ENCODE results near the gene MAP2K5. TPM values are rescaled to one million over a fixed set of nuclear protein-coding genes. Genes with fewer than 3 reads are reported as not detected.

The MAP2K5 gene
- total and polyA plus RNA-seq, 7 donors: 11.3 to 19.4 (median 14.3) TPM

DNA sequence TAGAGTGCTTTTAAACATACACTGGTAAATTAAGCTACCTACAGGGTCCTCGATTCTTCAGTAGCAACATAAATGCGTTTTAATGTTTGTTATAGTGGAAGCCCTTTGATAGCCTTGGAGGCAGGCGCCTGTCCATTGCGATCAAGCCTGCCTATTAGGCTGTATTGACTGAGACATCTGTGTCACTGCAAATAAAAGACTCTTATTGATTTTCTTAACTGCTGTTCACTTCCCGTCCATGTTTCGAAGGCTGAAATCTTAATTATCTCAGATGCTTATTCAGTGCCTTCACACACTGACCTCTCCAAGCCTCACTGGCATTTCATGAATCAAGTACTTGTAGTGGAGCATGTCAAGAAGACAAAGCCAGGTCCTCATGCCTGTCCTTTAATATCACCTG, 51.1 kb downstream of the MAP2K5 start:
- H3K27ac ChIP-seq: no peak overlapping the region

DNA sequence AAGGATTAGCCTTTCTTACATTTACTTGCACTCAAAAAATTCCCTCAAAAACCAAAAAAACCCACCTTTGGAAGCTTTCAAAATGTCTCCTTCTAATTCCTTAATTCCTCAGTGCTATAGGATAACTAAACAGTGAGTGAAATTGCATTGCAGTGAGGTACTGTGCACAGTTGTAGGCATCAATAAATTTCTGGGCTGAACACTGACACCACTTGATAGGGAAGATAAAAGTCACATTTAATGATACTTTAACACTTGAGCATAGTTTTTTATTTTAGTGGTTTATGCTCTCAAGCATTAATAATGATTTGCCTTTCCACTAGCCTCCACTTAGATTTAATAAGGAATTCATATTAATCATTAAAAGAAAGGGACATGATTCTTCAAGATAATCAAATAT, 52.3 kb downstream of the MAP2K5 start:
- TF ChIP-seq POLR2A (IDR thresholded peaks at IDR 0.05): no peak
- no peak for TF ChIP-seq CTCF (IDR thresholded peaks at IDR 0.05)
- TF ChIP-seq EP300 (IDR thresholded peaks at IDR 0.05): no peak
- no peak for TF ChIP-seq POLR2AphosphoS5 (IDR thresholded peaks at IDR 0.05)
- H3K27ac ChIP-seq: no peak overlapping the region
- peaks cover 0 to 42% (median 4%) of the 10 kb centered on the region in 4 donors for H3K36me3 ChIP-seq
- no peaks in the 10 kb centered on the region for H3K4me1 ChIP-seq
- no peaks in the 10 kb centered on the region for H3K9me3 ChIP-seq
- H3K4me3 ChIP-seq: no peak overlapping the region
- no peak for DNase-seq
- no peaks in the 10 kb centered on the region for H3K27me3 ChIP-seq
- intact Hi-C loops (cut with DNase I): no loop called here

More for the DNA sequence above, 51.1 kb downstream of the MAP2K5 start:
- Histone ChIP-seq H3K4me3 (no peak overlapping the region), H3K27me3 (no peaks in the 10 kb centered on the region), H3K36me3 (peaks cover 0 to 52% (median 4%) of the 10 kb centered on the region in 4 donors), H3K4me1 (no peaks in the 10 kb centered on the region), H3K9me3 (no peaks in the 10 kb centered on the region)
- intact Hi-C loops (cut with DNase I): no loop called here
- no peak for DNase-seq
- 94 to 95% methylated on average over 6 of the region's 6 CpGs for WGBS, 2 donors
- TF ChIP-seq CTCF (IDR thresholded peaks at IDR 0.05): no peak
- TF ChIP-seq POLR2AphosphoS5 (IDR thresholded peaks at IDR 0.05): no peak
- TF ChIP-seq EP300 (IDR thresholded peaks at IDR 0.05): no peak
- TF ChIP-seq POLR2A (IDR thresholded peaks at IDR 0.05): no peak

DNA sequence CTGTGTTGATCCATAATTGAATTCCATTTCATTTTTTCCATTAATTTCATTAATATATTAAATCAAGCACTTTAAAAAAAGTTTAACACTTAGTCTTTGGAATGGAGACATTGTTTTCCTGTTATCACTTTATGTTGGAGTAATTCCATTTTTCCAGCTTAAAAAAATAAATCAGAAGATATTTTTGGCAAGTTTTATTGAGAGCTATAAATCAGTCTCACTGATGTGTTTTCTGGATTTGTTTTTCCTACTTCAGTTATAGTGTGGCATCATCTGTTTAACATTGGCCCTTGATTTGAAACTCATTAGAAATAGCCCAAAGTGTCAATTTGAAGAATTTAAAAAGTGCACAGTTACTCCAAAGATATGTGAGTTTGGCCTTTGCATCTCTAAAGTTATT, 53.1 kb downstream of the MAP2K5 start:
- no peak overlapping the region for H3K27ac ChIP-seq
- no peak for DNase-seq
- no peaks in the 10 kb centered on the region for H3K4me1 ChIP-seq
- no peaks in the 10 kb centered on the region for H3K9me3 ChIP-seq
- H3K27me3 ChIP-seq: no peaks in the 10 kb centered on the region
- no peak overlapping the region for H3K4me3 ChIP-seq
- peaks cover 0 to 47% (median 4%) of the 10 kb centered on the region in 4 donors for H3K36me3 ChIP-seq
- TF ChIP-seq POLR2AphosphoS5 (IDR thresholded peaks at IDR 0.05) (no peak), EP300 (IDR thresholded peaks at IDR 0.05) (no peak), POLR2A (IDR thresholded peaks at IDR 0.05) (no peak), CTCF (IDR thresholded peaks at IDR 0.05) (no peak)
- intact Hi-C loops (cut with DNase I): no loop called here

GRCh38 chr15:67601073-67601472, 58.6 kb downstream of the MAP2K5 start:
- intact Hi-C loops (cut with DNase I): no loop called here
- Histone ChIP-seq H3K27ac (no peak overlapping the region), H3K27me3 (no peaks in the 10 kb centered on the region), H3K4me3 (no peak overlapping the region), H3K9me3 (no peaks in the 10 kb centered on the region), H3K4me1 (no peaks in the 10 kb centered on the region), H3K36me3 (peaks cover 0 to 33% (median 0%) of the 10 kb centered on the region in 4 donors)
- no peak for DNase-seq
- TF ChIP-seq POLR2AphosphoS5 (IDR thresholded peaks at IDR 0.05) (no peak), POLR2A (IDR thresholded peaks at IDR 0.05) (no peak), EP300 (IDR thresholded peaks at IDR 0.05) (no peak), CTCF (IDR thresholded peaks at IDR 0.05) (no peak)
- WGBS, 2 donors: 90 to 91% methylated on average over 2 of the region's 2 CpGs

DNA sequence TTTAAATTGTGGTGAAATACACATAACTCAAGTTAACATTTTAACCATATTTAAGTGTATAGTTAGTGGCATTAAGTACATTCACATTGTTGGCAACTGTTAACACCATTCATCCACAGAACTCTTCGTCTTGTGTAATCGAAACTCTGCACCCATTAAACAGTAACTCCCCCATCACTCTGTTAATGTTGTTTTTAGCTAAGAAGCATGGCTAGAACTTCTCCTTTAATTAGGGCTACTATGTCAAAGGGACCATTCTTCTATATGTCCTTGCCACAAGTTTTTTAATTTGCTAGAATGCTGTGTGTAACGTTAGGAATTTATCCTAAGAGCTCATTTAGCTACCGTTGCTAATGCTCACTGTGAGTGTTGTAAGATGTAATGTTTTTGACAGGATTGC, 60.6 kb downstream of the MAP2K5 start:
- no peak for TF ChIP-seq POLR2A (IDR thresholded peaks at IDR 0.05)
- no peak for TF ChIP-seq CTCF (IDR thresholded peaks at IDR 0.05)
- TF ChIP-seq EP300 (IDR thresholded peaks at IDR 0.05): no peak
- TF ChIP-seq POLR2AphosphoS5 (IDR thresholded peaks at IDR 0.05): no peak
- Histone ChIP-seq H3K9me3 (no peaks in the 10 kb centered on the region), H3K36me3 (peaks cover 0 to 22% (median 0%) of the 10 kb centered on the region in 4 donors), H3K4me1 (no peaks in the 10 kb centered on the region), H3K27ac (no peak overlapping the region), H3K4me3 (no peak overlapping the region), H3K27me3 (no peaks in the 10 kb centered on the region)
- no peak for DNase-seq
- 94 to 95% methylated on average over 4 of the region's 4 CpGs for WGBS, 2 donors
- intact Hi-C loops (cut with DNase I): no loop called here
